IPS DF 4.7 (cell line): ENCODE data around the gene IFT25.

ENCODE experiments used
- DNase-seq: peaks from one replicate; pipeline ENCODE4 v3.0.0-alpha.2; 2013; ENCODE audit warnings: low spot score; ENCODE audit errors: extremely low read depth

Gene IFT25

GRCh38 chr1:53957194-53957818, 11.8 kb upstream of the IFT25 start:
- no peak for DNase-seq

GRCh38 chr1:53956308-53957168, 11.0 kb upstream of the IFT25 start:
- DNase-seq = no peak

- DNase-seq = no peak
These were observed 8.6 kb upstream of the IFT25 start for GRCh38 chr1:53954128-53954527.

- DNase-seq = no peak
These were observed 6.2 kb upstream of the IFT25 start for GRCh38 chr1:53951697-53952096.

- no peak for DNase-seq
These were observed 3.8 kb upstream of the IFT25 start for GRCh38 chr1:53949023-53949990.

- DNase-seq = no peak
These were observed 2.8 kb upstream of the IFT25 start for GRCh38 chr1:53948291-53948690.

- no peak for DNase-seq
These were observed 1.8 kb upstream of the IFT25 start for GRCh38 chr1:53947172-53947907.

GRCh38 chr1:53946252-53947171, 1.0 kb upstream of the IFT25 start, which contains the start of gene LRRC42:
Gene LRRC42, plus strand, starts transcription at chr1:53946350. Its CDS starts 5,650 bp downstream, at chr1:53952000.
- DNase-seq = no peak

GRCh38 chr1:53945183-53945432, 391 bp downstream of the IFT25 start:
- DNase-seq = no peak

- no peak for DNase-seq
These were observed 873 bp downstream of the IFT25 start for GRCh38 chr1:53944469-53945182.

GRCh38 chr1:53943490-53944043, 1.9 kb downstream of the IFT25 start:
- DNase-seq = no peak

- no peak for DNase-seq
These were observed 2.4 kb downstream of the IFT25 start for GRCh38 chr1:53943090-53943489.

- no peak for DNase-seq
These were observed 3.2 kb downstream of the IFT25 start for GRCh38 chr1:53942127-53942957.

- no peak for DNase-seq
These were observed 7.2 kb downstream of the IFT25 start for GRCh38 chr1:53938136-53938830.

- DNase-seq = no peak
These were observed 9.1 kb downstream of the IFT25 start for GRCh38 chr1:53936430-53936829.

- DNase-seq = no peak
These were observed 11.2 kb downstream of the IFT25 start for GRCh38 chr1:53934170-53934765.

GRCh38 chr1:53931523-53931922, 14.0 kb downstream of the IFT25 start:
- no peak for DNase-seq
